HS-5 (cell line): ENCODE measurements around the gene BEST2.
"Not testable (repeated sequence)": the region's sequence is repeated elsewhere in the genome, so short reads cannot be mapped to it uniquely, and the experiment has no call there.

Experiments
- DNase-seq: peaks from one replicate; pipeline ENCODE4 v3.0.0-alpha.2; 2012; ENCODE audit warnings: low read depth

BEST2 gene

GRCh38 chr19:12788042-12788681 is 36.6 kb downstream of the BEST2 start:
- DNase-seq, result no peak

- no peak for DNase-seq
Observed at GRCh38 chr19:12788682-12789097, 37.1 kb downstream of the BEST2 start.

GRCh38 chr19:12789098-12789903 is 37.7 kb downstream of the BEST2 start:
- no peak for DNase-seq

- DNase-seq, result no peak
Observed at GRCh38 chr19:12789904-12790619, 38.5 kb downstream of the BEST2 start.

GRCh38 chr19:12790628-12791344 is 39.2 kb downstream of the BEST2 start:
- DNase-seq, result no peak

GRCh38 chr19:12791345-12792050 is 39.9 kb downstream of the BEST2 start, which contains the start of gene JUNB:
JUNB (plus strand) TSS chr19:12791486; CDS start chr19:12791772, 286 bp downstream.
- no peak for DNase-seq

- DNase-seq, result no peak
Observed at GRCh38 chr19:12792051-12792852, 40.7 kb downstream of the BEST2 start.

GRCh38 chr19:12792853-12793289 is 41.3 kb downstream of the BEST2 start:
- DNase-seq, result no peak

- DNase-seq, result peak; percentile 79
Observed at GRCh38 chr19:12793290-12794195, 42.0 kb downstream of the BEST2 start.

- no peak for DNase-seq
Observed at GRCh38 chr19:12794196-12794941, 42.8 kb downstream of the BEST2 start.

- DNase-seq, result no peak
Observed at GRCh38 chr19:12794971-12795381, 43.4 kb downstream of the BEST2 start.

GRCh38 chr19:12796146-12797071 is 44.8 kb downstream of the BEST2 start:
- DNase-seq, result no peak

- DNase-seq, result no peak
Observed at GRCh38 chr19:12797141-12797587, 45.6 kb downstream of the BEST2 start.

- not testable (repeated sequence) for DNase-seq
Observed at GRCh38 chr19:12797607-12798006, 46.0 kb downstream of the BEST2 start.

- no peak for DNase-seq
Observed at GRCh38 chr19:12799742-12800465, 48.3 kb downstream of the BEST2 start.

GRCh38 chr19:12800466-12800770 is 48.8 kb downstream of the BEST2 start:
- DNase-seq, result no peak

- DNase-seq, result no peak
Observed at GRCh38 chr19:12800923-12801465, 49.4 kb downstream of the BEST2 start.
